Erythroblast (primary cell): Measurements from ENCODE around the gene SOX11.

Experiments
- GATA1 ChIP-seq: IDR thresholded peaks from 2 replicates; pipeline ENCODE4 v1.6.1; 2011; ENCODE audit warnings: low read depth, mild to moderate bottlenecking, control low read depth, low read length, moderate library complexity
- POLR2A ChIP-seq: IDR thresholded peaks from 2 replicates; pipeline ENCODE4 v1.6.1; 2011; ENCODE audit warnings: mild to moderate bottlenecking, low read length

DNA sequence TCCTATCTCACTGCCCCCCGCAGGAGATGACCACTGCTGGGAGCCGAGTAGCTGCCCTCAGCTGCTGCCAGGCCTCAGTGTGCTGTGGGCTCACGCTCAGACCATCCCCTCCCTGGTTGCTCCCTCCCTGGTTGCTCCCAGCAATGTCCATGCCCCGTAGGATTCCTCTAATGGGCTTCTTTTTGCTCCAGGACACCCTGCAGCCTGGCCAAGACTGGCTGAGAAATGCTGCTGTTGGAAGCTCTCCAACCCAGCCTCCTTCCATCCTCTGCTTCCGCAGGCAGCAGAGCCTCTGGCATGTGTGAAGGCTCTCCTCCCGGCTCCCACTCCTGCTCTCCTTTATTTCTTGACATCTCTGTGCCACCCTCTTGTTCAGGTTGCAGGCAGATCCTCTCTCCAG, 48.6 kb downstream of the SOX11 start:
- no peak for TF ChIP-seq POLR2A
- no peak for TF ChIP-seq GATA1
